GM19351 (cell line): ENCODE measurements around the gene IFRD2.
"Not testable (repeated sequence)": the region's sequence is repeated elsewhere in the genome, so short reads cannot be mapped to it uniquely, and the experiment has no call there.

Source experiments
- ATAC-seq: cut with Tn5 transposase; IDR thresholded peaks from one replicate; pipeline ENCODE4 v1.9.1; 2021; ENCODE audit warnings: mild to moderate bottlenecking, moderate library complexity; ENCODE audit not compliant: unreplicated experiment

Gene IFRD2

DNA sequence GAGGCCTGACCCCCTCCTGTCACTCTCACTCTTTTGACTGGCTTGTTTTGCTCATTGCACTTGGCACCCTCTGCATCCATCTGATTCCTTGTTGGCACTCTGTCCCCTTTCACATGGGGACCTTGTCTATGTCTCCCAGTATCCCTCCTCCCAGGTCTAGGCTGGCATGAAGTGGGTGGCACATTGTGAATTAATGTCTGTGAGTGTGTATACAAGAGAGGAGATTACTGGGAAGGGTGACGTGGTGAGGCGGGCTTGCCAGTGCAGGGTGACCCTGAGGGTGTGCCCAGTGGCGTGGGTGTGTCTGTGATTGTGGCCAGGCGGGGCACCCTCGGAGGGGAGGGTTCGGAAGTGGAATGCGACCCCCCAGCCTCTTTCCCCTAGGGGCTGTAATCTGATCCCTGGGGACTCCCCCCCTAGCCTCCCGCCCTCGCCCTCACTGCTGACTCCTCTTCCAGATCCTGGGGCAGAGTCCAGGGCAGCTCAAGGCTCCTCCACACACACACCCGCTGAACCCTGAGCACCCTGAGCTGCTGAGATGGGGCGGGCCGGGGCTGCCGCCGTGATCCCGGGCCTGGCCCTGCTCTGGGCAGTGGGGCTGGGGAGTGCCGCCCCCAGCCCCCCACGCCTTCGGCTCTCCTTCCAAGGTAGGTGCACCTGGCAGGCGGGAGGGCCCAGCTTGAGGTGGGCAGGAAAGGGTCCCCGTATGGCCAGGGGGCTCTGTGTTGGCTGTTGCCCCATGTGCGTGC lies 23.4 kb downstream of the IFRD2 start, which contains the start of gene SEMA3B:
Gene SEMA3B, plus strand, starts transcription at position 445 of the 749 bp plus-strand sequence. Its CDS starts 94 bp downstream, at position 539.
- no peak for ATAC-seq

DNA sequence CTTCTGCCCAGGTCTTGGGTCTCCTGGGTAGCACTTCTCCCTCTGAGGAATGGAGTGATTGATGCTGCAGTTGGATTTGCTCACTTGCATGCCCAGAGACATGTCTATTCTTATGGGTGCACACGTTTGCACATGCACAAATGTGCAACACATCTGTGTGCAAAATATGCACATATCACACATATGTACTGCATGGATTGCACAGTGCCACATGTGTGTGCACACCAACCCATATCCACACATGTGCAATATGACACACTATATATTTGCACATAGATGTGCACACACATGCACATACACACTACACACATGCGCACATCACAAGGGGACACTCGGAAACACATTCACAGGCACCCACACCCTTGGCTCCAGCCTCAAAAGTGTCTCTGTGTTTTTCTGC lies 24.0 kb downstream of the IFRD2 start:
- ATAC-seq: no peak

DNA sequence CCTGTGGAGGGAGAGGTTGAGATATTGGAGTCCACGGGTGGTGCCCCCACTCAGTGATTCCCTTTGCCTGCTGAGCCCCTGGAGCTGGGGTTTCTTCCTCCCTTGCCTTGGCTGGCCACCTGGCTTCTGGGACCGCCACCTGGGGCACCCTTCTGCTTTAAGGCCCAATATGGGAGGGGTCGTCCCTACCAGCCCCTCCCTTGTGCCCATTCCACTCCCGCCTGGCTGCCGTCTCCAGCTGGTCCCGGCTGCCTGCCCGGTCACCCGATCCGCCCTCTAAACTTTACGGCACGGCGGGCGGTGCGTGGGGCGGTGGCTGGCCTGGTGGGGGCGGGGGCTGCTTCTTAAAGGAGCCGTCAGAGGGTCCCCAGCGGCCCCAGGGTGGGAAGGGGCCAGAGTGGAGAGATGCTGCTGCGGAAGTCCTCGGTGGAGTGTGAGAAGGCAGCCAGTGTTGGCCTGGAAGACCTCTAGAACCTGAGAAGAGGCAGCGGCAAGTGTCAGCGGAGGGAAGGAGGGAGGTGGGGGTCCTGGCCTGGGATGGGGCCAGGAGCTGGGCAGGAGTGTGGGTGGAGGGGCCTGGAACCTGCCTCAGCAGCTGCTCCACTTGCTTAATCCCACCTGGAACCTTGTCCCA lies 24.8 kb downstream of the IFRD2 start:
- ATAC-seq: no peak

DNA sequence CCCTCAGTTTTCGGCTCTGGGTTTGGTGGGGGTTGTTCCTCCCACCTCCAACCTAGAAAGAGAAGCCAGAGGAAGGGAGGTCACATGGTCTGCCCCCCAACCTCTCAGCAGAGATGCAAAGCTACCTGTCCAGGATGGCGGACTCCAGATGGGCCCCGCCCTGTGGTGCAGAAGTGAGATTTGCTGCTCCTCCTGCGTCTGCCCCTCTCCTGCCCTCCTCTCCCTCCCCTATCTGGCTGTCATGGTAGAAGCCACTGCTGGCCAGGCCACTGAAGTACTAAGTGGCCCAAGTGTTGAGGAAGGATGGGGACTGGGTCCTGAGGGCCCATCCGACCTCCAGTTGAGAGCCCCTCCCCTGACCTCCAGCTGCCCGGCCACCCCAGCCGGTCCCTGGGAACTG lies 25.4 kb downstream of the IFRD2 start:
- ATAC-seq: no peak

DNA sequence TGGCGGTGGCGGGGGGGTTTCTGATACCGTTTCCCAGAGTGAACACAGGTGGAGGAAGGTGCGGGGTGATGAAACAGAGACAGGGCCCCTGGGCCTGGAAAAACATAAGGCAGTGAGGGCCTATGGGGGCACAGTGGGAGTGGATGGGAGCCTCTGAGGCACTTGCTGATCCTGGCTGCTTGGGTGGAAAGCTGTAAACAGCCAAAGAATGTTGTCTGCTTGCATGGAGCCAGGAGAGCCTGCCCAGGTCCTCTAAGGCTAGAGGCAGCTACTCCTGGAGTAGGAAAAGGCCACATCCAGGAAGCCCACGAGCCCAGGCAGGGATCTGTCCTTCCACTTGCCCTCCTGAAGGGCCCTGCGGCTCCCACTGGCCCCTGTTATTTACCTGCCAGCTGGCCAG lies 26.2 kb downstream of the IFRD2 start:
- no peak for ATAC-seq

DNA sequence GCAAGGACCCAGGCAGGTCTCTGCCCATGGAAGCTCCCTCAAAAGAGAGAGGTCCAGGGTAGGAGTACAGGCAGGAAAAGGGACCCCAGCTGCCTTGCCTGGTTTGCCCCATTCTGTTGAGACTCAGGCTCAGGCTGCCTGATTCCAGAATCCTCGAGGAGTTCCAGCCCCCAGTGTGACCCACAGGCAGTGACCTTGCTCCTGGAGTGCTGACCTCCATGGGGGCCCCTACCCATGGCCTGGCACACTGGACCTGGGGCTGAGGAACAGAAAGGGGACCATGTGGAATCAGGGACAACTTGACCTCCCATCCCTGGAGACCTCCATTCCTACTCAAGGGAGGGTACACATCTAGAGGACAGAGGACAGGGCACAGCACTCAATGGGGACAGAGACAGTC lies 26.7 kb downstream of the IFRD2 start:
- no peak for ATAC-seq

DNA sequence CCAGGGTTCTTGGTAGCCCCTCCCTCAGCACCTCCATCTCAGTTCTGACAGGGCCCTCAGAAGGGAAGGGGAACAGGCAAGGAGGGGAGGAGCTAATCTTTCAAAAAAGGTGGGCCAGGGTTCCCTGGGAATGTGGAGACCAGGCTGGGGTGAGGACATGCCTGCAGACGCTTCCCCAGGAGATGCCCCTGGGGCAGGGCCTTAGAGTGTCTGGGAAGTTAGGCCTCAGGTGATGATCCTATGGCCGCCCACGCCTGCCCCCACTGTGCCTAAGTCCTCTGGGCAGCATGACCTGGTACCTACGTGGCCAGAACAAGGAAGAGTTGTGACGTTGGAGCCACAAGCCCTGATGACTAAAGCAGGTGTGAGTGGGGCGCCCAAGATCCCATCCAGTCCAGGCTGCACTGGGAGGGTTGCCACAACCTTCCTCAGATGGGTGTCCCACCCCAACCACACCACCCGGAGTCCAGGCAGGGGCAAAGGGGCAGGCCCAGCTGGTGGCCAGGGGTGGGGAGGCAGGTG lies 27.2 kb downstream of the IFRD2 start:
- no peak for ATAC-seq

DNA sequence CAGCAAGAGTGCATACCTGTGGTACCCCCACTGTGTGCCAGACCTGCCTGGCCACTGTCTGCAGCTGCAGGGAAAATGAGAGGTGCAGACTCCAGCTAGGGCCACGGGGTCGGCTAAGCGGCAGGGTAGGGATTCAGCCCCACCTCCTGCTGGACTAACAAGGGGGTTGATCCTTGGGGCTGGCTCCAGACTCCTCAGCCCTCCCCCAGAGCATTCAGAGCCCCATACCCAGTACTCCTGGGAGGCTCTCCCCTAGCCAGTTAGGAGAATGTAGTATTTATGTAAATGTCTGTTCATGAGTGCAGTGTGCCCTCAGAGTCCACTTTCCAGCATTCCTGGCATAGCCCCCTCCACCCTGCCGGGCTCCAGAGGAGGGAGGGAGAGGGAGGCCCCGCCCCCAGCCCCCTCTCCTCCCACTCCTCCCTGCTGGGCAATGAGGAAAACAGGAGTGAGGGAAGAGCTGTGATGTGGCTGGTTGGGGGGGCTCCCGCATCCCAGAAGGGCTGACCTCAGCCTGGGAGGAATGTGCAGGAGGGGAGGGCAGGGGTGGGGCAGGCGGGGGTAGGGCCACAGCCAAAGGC lies 27.8 kb downstream of the IFRD2 start:
- ATAC-seq: no peak

DNA sequence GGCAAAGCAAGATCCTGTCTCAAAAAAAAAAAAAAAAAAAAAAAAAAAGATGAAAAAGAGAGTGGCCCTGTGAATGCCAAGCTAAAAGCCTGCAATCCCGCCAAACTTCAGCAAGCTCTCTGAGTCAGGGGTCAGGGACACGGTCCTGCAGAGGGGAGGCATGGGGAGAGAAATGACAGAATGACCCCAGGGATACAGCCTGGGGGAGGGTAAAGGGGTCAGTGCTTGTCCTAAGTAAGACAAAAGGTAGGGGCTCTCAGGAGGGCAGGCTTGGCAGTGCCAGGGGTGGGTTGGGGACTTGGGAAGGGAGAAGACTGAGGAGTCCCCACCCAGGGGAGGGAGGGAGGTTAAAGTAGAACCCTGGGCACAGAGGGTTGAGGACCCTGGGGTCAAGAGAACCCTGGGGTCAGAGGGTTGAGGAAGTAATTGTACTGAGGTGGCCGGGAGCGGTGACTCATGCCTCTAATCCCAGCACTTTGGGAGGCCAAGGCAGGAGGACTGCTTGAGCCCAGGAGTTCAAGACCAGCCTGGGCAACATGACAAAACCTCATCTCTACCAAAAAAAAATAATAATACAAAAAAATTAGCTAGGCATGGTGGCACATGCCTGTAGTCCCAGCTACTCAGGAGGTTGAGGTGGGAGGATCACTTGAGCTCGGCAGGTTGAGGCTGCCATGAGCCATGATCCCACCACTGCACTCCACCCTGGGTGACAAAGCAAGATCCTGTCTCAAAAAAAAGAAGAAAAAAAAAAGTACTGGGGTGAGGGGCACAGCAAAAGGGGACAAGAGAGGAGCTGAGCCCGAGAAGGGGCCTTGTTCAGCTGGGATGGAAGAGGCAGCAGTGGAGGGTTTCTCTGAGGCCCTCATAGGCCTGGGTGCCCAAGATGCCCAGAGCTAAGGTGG lies 28.5 kb downstream of the IFRD2 start:
- ATAC-seq: no peak

DNA sequence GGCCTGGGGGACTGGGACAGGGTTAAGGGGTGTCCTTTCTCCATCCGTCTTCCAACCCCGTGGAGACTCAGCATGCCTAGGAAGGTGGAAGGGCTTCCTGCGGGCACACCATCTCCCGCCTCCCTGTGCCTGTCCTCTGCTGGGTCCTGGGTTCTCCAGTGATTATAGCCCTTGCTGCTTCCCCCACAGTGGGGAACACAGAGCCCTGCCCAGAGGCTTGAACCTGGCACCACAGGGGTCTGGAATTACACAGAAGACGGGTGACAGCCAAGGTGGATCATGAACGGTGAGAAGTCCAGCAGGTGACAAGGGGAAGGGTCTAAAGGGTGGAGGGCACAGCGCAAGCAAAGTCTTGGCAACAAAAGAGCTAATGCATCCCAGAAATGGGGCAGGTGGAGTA lies 29.5 kb downstream of the IFRD2 start:
- no peak for ATAC-seq

DNA sequence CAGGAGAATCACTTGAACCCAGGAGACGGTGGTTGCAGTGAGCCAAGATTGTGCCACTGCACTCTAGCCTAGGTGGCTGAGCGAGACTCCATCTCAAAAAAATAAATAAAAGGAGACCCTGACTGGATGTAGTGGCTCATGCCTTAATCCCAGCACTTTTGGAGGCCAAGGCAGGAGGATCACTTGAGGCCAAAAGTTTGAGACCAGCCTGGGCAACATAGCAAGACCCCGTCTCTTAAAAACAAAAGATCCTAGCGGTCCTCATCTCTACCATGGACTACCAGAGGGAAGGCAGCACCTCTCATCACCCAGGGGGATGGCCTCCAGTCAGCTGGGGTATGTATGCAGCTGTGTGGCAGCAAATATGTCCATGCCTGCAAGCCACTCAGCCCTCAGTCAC lies 30.0 kb downstream of the IFRD2 start:
- not testable (repeated sequence) for ATAC-seq

DNA sequence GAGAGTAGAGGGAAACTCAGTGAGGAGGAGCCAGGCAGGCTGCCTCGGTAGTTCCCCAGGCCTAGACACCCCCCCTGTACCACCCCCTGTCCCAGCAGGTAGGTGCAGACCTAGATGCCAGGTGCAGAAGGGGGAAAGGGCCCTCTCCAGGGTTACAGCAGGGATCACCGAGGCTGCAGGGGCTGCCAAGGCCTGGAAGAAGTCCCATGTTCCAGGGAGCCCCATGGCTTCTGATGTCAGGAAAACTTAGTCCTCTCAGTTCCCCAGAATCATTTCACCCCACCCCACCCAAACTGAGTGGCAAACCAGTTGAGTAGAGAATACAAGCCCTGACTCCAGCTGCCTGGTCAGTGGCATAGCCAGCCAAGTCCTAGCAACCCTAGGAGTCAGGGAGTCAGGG lies 30.7 kb downstream of the IFRD2 start:
- ATAC-seq: no peak

DNA sequence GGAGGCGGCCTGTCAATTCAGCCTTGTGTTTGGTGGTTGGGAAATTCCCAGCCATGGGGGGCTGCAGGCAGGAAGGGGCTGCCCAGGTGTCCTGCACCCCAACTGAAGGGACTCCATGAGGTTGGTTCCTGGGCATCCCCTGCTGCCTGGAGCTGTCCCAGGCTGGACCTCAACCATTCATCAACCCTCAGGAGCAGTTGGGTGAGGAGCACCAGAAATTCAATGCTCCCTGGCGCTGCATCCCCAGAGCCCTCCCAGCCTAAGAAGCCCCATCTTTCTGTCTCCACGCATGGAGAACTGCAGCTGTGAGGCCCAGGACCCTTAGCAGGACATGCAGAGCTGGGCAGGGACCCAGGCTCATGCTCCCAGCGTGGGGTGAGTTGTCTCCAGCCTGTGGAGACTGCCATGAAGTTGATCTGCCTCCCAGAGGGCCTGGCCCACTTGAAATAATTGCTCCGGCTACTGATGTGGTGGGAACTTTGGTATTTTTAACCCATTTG lies 31.2 kb downstream of the IFRD2 start:
- ATAC-seq: no peak

DNA sequence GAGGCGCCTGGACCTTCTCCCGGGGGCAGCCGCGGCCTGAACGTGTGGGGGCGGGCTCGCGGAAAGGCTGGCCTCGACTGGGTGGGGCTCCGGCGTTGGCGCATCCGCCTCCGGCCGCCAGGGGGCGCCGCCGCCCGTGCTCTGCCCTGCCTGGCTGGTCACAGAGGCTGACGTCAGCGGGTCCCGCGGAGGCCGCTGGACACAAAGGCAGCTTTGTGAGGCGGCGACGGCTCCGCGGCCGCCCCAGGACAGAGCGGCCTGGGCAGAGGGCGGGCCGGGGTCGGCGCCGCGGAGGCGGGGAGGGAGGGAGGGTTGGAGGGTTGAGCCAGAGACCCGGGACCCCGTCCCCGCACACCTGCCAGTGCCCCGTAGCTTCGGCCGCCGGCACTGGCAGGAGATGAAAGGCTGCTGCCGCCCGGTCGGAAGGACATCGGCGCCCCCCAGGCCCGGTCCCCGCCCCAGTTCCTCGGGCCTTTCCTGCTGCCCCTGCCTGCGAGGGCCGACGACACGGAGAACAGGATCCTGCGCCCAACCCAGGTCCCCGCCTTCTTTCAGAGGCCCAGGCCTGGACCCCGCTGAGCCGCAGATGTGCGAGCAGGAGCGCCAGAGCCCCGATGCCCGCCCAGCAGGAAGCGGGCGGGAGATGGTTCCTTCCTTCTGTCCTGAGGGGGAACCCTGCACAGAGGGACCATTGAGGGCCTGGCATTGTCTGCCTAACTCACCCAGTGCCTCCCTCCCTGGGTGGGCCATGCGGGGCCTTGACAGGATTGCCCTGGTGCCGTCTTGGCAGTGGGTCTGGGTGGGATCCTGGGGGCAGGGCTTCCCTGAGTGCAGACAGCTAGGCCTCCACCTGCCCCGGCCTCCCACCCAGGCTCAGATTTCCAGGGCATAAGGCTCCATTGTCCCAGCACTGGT lies 31.9 kb downstream of the IFRD2 start:
- ATAC-seq: peak; percentile 89

DNA sequence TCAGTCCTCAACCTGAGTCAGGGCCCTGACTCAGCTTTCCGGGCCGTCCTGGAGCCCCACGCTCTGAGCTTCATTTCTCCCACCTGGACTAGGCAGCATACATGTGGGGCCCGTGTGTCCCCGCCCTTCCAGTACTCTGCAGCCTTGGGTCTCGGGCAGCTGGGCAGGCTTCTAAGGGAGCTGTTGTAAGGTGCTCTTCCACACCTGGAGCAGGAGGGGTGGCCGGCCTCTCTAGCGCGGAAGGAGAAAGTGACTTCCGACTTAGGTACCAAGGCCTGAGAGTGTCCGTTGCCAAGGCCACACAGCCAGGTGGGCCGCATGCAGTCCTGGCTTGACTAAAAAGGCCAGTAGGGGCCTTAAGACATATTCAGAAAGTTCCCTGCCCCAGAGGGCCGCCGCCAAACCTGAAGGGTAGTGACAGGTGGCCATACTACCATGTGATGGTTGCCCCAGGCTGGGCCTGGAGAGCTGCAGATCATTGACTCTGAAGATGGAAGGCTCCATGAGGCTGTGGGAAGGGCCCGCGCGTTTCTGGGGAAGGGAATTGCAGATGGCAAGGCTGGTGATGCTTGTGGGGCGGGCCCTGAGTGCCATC lies 32.7 kb downstream of the IFRD2 start:
- ATAC-seq: no peak

DNA sequence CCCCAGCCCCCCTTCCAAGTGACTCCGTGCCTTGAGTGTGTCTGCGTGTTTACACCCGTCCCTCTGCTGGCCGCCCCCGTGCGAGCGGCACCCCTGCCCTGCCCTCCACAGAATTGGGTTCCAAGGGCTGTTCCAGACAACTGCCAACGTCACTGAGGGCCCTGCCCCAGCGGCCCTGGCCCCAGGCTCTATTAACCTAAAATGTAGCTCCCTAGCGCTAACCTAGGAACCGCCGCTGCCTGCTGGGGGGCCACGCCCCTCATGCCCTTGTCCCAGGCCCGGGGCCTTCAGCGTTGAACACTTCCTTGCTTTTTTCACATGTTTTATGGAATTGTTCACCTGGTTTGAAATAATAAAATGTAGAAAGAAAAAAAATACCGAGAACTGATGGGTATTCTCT lies 33.2 kb downstream of the IFRD2 start:
- ATAC-seq: no peak

DNA sequence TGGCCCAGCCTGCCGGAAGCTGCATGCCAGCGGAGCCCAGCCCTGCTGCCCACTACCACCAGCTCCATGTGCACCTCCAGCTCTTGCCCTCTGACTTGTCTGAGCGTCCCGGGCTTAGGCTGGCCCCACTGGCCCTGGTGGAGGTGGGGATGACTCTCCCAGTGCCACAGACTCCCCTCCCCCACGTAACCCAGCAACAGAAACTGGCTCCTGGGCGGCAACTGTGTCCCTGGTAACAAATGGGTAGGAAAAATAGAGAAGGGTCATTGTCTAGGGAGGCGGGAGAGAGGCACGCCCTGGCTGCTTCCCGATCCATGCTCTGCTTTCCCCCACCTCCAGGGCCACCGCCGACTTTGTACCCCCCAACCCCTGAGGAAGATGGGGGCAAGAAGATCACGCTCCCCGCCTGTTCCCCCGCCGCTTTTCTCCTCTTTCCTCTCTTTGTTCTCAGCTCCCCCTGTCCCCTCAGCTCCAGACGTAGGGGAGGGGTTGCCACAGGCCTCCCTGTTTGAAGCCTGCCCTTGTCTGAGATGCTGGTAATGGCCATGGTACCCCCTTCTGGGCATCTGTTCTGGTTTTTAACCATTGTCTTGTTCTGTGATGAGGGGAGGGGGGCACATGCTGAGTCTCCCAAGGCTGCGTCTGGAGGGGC lies 34.1 kb downstream of the IFRD2 start:
- ATAC-seq: no peak

DNA sequence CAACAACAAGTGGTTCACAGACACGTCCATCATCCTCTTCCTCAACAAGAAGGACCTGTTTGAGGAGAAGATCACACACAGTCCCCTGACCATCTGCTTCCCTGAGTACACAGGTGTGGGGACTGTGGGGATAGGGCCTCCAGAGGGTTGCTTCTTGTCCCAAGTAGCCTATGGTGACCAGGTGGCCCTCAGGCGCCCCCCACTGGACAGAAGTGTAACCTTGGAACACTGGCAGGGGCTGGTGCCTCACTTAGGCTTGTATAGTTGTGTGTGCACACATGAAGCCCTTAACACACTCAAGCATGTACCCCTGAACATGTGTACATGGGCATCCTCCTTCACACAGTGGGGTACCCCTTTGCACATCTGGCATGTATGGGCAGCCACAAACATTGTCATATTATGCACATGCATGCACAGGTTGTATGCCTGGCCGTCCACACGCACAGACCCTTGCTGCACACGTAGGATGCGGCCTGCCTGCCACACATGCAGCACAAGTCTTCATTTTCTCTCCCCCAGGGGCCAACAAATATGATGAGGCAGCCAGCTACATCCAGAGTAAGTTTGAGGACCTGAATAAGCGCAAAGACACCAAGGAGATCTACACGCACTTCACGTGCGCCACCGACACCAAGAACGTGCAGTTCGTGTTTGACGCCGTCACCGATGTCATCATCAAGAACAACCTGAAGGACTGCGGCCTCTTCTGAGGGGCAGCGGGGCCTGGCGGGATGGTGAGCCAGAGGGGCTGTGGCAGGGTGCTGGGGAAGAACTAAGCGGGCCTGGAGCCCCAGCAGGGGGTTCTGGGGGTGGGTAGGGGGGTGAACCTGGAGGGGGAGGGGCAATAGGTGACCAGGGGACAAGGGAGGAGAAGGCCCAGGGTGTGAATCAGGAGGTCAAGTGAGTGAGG lies 35.0 kb downstream of the IFRD2 start:
- no peak for ATAC-seq
